ENCODE measurements around the gene MUC21.

GRCh38 chr6:30948811-30949210 is 34.7 kb upstream of the MUC21 start:
- TF ChIP-seq CTCF (IDR thresholded peaks at IDR 0.05; ENCODE audit: low read depth, low read length) (no peak), POLR2A (IDR thresholded peaks at IDR 0.05; ENCODE audit: extremely low read depth, insufficient read length) (no peak), MYC (IDR thresholded peaks at IDR 0.05; ENCODE audit: low read depth, low read length) (no peak)
